ENCODE measurements around the gene WDR45B. TPM values are rescaled to one million over a fixed set of nuclear protein-coding genes. Genes with fewer than 3 reads are reported as not detected.

WDR45B gene
- total RNA-seq, 1 experiment from 2014 or later, result 84.9 TPM

DNA sequence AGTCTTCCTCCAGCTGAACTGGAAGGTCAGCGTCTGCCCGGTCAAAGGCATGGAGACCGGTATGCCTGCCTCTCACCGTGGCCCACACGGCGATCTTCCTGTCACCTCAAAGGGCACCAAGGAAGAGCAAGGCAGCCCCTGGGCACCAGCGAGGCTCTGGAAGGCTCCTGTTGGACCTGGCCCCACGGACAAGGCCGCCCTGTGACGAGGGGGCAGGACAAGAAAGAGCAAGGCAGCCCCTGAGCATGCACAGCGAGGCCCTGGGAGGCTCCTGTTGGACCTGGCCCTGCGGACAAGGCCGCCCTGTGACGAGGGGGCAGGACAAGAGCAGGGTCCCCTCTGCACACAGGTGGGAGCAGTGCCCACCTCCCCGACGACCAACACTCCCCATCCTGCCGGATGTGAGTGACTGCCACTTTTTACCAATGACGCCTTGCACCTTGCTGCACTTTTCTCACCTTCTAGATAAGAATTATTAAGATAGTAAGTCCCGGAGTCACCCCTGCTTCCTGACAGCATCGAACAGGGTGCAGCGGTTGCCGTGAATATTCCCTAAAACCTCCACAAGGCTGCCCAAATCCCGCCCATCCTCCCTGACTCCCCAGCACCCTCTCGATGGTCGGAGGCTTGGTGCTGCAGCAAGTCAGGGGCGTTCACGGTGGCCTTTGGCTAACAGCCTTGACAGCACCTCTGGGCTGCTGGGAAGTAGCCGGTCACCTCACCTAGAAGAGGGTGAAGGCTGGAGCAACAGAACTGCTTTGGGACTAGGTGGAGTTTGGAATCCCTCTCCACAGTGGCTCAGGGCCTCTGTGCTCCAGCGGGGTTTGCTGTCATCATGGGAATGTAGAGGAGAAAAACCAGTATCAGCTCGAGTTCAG, 5.6 kb upstream of the WDR45B start:
- CTCF ChIA-PET, result no interaction called here
- H3K27me3 ChIP-seq (ENCODE audit: insufficient read depth, low read depth), result no peaks in the 10 kb centered on the region
- H3K4me3 ChIP-seq, result no peak overlapping the region
- H3K4me2 ChIP-seq, result peak overlapping the region; percentile 47
- no peaks in the 10 kb centered on the region for H3K9me3 ChIP-seq (ENCODE audit: insufficient read depth, low read depth)
- intact Hi-C loops (cut with micrococcal nuclease; ENCODE audit: unreplicated experiment), result no loop called here
- no peak for DNase-seq
- H4K20me1 ChIP-seq (ENCODE audit: insufficient read depth), result no peaks in the 10 kb centered on the region
- POLR2A ChIA-PET (ENCODE audit: unreplicated experiment), result no interaction called here
- TF ChIP-seq EZH2 (IDR thresholded peaks at IDR 0.05; ENCODE audit: low read depth), result no peak
- TF ChIP-seq, protein P1, sequence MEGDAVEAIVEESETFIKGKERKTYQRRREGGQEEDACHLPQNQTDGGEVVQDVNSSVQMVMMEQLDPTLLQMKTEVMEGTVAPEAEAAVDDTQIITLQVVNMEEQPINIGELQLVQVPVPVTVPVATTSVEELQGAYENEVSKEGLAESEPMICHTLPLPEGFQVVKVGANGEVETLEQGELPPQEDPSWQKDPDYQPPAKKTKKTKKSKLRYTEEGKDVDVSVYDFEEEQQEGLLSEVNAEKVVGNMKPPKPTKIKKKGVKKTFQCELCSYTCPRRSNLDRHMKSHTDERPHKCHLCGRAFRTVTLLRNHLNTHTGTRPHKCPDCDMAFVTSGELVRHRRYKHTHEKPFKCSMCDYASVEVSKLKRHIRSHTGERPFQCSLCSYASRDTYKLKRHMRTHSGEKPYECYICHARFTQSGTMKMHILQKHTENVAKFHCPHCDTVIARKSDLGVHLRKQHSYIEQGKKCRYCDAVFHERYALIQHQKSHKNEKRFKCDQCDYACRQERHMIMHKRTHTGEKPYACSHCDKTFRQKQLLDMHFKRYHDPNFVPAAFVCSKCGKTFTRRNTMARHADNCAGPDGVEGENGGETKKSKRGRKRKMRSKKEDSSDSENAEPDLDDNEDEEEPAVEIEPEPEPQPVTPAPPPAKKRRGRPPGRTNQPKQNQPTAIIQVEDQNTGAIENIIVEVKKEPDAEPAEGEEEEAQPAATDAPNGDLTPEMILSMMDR (conservative IDR thresholded peaks at IDR 0.05), result no peak
- H3K4me1 ChIP-seq (replicated peaks; ENCODE audit: insufficient read depth), result peaks cover 14% of the 10 kb centered on the region
- BruUV-seq (replicated peaks), result no TSS peak
- no peaks in the 10 kb centered on the region for H3K9me2 ChIP-seq (ENCODE audit: insufficient read depth)
- peak overlapping the region; percentile 52; the same call in 1 of the 2 replicates for H3K27ac ChIP-seq
- no peaks in the 10 kb centered on the region for H3K79me2 ChIP-seq (ENCODE audit: low read depth)
- H3F3A ChIP-seq (ENCODE audit: insufficient read depth, low read depth), result peaks cover 9% of the 10 kb centered on the region; the same call in 1 of the 2 replicates
- no peaks in the 10 kb centered on the region for H3K36me3 ChIP-seq (ENCODE audit: low read depth)
- H2AFZ ChIP-seq, result no peak overlapping the region

DNA sequence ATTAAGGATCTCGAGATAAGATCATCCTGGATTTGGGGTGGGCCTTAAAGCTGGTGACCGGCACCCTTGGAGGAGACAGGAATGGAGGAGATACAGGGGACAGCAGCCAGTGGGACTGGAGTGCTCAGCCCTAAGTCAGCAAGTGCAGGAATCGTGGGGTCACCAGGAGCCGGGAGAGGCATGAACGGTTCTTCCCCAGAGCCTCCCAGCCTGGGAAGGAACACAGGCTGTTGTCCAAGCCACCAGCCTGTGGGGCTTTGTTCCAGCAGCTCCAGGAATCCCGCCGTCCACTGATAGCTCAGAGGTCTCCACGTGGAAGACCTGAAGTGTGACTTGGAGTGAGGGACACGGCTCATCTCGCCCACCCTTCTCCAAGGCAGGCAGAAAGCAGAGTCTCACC, 2.5 kb upstream of the WDR45B start:
- H3K4me3 ChIP-seq, result no peak overlapping the region
- ChIA-PET POLR2A (ENCODE audit: unreplicated experiment) (interaction anchor here (0.7 kb wide), 1 partner anchor 524 kb away, joined by 8 read pairs; no protein-coding TSS in a partner anchor), CTCF (no interaction called here)
- H3K9me2 ChIP-seq (ENCODE audit: insufficient read depth), result no peaks in the 10 kb centered on the region
- no peak overlapping the region for H2AFZ ChIP-seq
- intact Hi-C loops (cut with micrococcal nuclease; ENCODE audit: unreplicated experiment), result no loop called here
- H3K4me1 ChIP-seq (replicated peaks; ENCODE audit: insufficient read depth), result peaks cover 14% of the 10 kb centered on the region
- TF ChIP-seq, protein P1 (conservative IDR thresholded peaks at IDR 0.05), result no peak
- no peak for TF ChIP-seq EZH2 (IDR thresholded peaks at IDR 0.05; ENCODE audit: low read depth)
- H3K79me2 ChIP-seq (ENCODE audit: low read depth), result peaks cover 22% of the 10 kb centered on the region
- no peaks in the 10 kb centered on the region for H3K27me3 ChIP-seq (ENCODE audit: insufficient read depth, low read depth)
- no peak for DNase-seq
- no peak overlapping the region for H3K27ac ChIP-seq
- no peaks in the 10 kb centered on the region for H3K9me3 ChIP-seq (ENCODE audit: insufficient read depth, low read depth)
- BruUV-seq (replicated peaks), result no TSS peak
- H3K4me2 ChIP-seq, result no peak overlapping the region
- H4K20me1 ChIP-seq (ENCODE audit: insufficient read depth), result peaks cover 18% of the 10 kb centered on the region
- no peaks in the 10 kb centered on the region for H3K36me3 ChIP-seq (ENCODE audit: low read depth)
- peaks cover 18% of the 10 kb centered on the region; the same call in 1 of the 2 replicates for H3F3A ChIP-seq (ENCODE audit: insufficient read depth, low read depth)

DNA sequence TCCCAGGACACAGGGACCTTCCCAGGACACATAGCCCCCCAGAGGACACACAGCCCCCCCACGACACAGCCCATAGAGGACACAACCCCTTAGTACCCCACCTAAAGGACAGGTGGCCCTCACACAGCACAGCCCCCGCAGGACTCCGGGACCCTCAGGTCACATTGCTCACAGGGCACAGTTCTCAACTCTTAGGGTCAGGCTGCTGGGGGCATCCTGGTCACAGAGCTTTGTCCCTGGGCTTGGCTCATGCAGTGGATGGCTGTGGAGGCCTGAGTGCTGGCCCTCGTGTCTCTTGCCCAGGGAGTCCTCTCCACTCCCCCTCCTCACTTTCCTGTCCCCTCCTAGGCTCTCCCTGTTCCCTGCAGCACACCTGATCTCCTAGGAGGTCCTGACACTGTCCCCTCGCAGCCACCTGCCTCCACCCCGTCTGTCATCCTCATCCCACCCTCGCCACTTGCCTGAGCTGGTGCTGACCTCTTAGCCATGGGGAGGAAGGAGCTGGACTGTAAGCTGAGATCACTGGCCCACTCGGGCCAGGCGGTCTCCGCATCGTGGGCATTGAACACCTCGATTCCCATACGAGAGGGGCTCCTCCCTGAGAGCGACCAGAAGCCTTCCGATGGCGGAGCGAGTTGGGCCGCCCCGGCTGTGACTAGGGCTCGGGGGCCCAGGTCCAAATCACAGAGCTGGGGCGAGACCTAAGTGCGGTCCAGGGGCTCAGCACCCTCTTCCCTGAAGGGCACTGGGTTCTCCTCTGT, 1.4 kb upstream of the WDR45B start:
- Histone ChIP-seq H4K20me1 (ENCODE audit: insufficient read depth) (peaks cover 28% of the 10 kb centered on the region), H3K36me3 (ENCODE audit: low read depth) (no peaks in the 10 kb centered on the region), H3F3A (ENCODE audit: insufficient read depth, low read depth) (peaks cover 13% of the 10 kb centered on the region; the same call in 1 of the 2 replicates), H2AFZ (no peak overlapping the region), H3K79me2 (ENCODE audit: low read depth) (peaks cover 33% of the 10 kb centered on the region), H3K4me2 (no peak overlapping the region), H3K27ac (no peak overlapping the region), H3K9me3 (ENCODE audit: insufficient read depth, low read depth) (no peaks in the 10 kb centered on the region), H3K4me1 (replicated peaks; ENCODE audit: insufficient read depth) (peaks cover 6% of the 10 kb centered on the region; the same call in 1 of the 2 replicates), H3K27me3 (ENCODE audit: insufficient read depth, low read depth) (no peaks in the 10 kb centered on the region), H3K4me3 (no peak overlapping the region), H3K9me2 (ENCODE audit: insufficient read depth) (no peaks in the 10 kb centered on the region)
- intact Hi-C loops (cut with micrococcal nuclease; ENCODE audit: unreplicated experiment), result loop anchor here (10.0 kb wide), 1 partner anchor 65 kb away; the partner anchor contains the start of gene FN3KRP
- ChIA-PET POLR2A (ENCODE audit: unreplicated experiment) (no interaction called here), CTCF (no interaction called here)
- no peak for DNase-seq
- TF ChIP-seq EZH2 (IDR thresholded peaks at IDR 0.05; ENCODE audit: low read depth), result no peak
- TF ChIP-seq, protein P1 (conservative IDR thresholded peaks at IDR 0.05), result no peak
- no TSS peak for BruUV-seq (replicated peaks)

Measured in PC-9 (cell line).